Endodermal cell (in vitro differentiated cells): ENCODE measurements around the gene DLX4. TPM values are rescaled to one million over a fixed set of nuclear protein-coding genes. Genes with fewer than 3 reads are reported as not detected.

Experiments used
- DNase-seq: peaks from one replicate; pipeline ENCODE4 v3.0.0-alpha.2; 2017
- H3K27ac ChIP-seq: 2 replicates; pipeline ENCODE4 v1.5.1; 2013; ENCODE audit warnings: mild to moderate bottlenecking, low read depth, low read length, moderate library complexity
- H3K27me3 ChIP-seq: 2 replicates; pipeline ENCODE4 v1.6.1; 2013; ENCODE audit warnings: mild to moderate bottlenecking, low read length, moderate library complexity; ENCODE audit not compliant: insufficient read depth, control insufficient read depth, poor library complexity, severe bottlenecking
- H3K36me3 ChIP-seq: 2 replicates; pipeline ENCODE4 v1.7.0; 2013; ENCODE audit warnings: mild to moderate bottlenecking, low read length, moderate library complexity; ENCODE audit not compliant: control insufficient read depth, insufficient read depth
- H3K4me1 ChIP-seq: one replicate; pipeline ENCODE4 v1.7.0; 2013; ENCODE audit warnings: low read length; ENCODE audit not compliant: control insufficient read depth, insufficient read depth
- H3K4me3 ChIP-seq: 2 replicates; pipeline ENCODE4 v1.5.1; 2013; ENCODE audit warnings: mild to moderate bottlenecking, low read length, moderate library complexity
- H3K9ac ChIP-seq: 2 replicates; pipeline ENCODE4 v1.6.1; 2013; ENCODE audit warnings: mild to moderate bottlenecking, low read length, moderate library complexity; ENCODE audit not compliant: poor library complexity, severe bottlenecking; ENCODE audit errors: extremely low read depth
- H3K9me3 ChIP-seq: 2 replicates; pipeline ENCODE4 v1.6.1; 2013; ENCODE audit warnings: mild to moderate bottlenecking, low read length, moderate library complexity; ENCODE audit not compliant: control insufficient read depth
- H3K27ac Mint-ChIP-seq: 2 replicates; pipeline ENCODE4 v1.8.0; 2020; ENCODE audit warnings: mixed read lengths
- H3K27me3 Mint-ChIP-seq: 2 replicates; pipeline ENCODE4 v1.8.0; 2021; ENCODE audit warnings: mild to moderate bottlenecking, mixed read lengths; ENCODE audit not compliant: insufficient read depth
- H3K36me3 Mint-ChIP-seq: 2 replicates; pipeline ENCODE4 v1.8.0; 2020; ENCODE audit warnings: low read depth, mixed read lengths
- H3K4me1 Mint-ChIP-seq: 2 replicates; pipeline ENCODE4 v1.8.0; 2020; ENCODE audit warnings: mixed read lengths
- H3K4me3 Mint-ChIP-seq: 2 replicates; pipeline ENCODE4 v1.8.0; 2020; ENCODE audit warnings: mild to moderate bottlenecking, moderate library complexity, mixed read lengths
- H3K9me3 Mint-ChIP-seq: 2 replicates; pipeline ENCODE4 v1.8.0; 2020; ENCODE audit warnings: mild to moderate bottlenecking, mixed read lengths
- CTCF ChIP-seq: fragments of 200-600 bp; sonication (generic); conservative IDR thresholded peaks from 2 replicates; pipeline ENCODE4 v1.5.0; 2021; ENCODE audit warnings: antibody characterized with exemption, mild to moderate bottlenecking
- WGBS, 2 experiments: methylation state at CpG; one replicate each; pipeline versions ENCODE4 v1.1.5 to v1.1.7; 2013; ENCODE audit warnings: missing lambda C conversion rate in 2 of 2, mixed read lengths in 1 of 2; ENCODE audit not compliant: insufficient coverage in 1 of 2, insufficient read length in 1 of 2; 5-methylcytosine and 5-hydroxymethylcytosine counted together
- total RNA-seq, 2 donors: library from RNA; stranded (reverse); fragmentation: NEBNext Ultra II Directional in 1 of 2; extraction: Animal tissue kit (Norgen Biotek cat#: 25700) in 1 of 2; gene quantifications; 2 replicates in 1 of 2; 3 replicates in 1 of 2; pipeline ENCODE4 v1.2.1, GENCODE V29; 2021

Gene DLX4
- total RNA-seq, 2 donors from 2014 or later = 1.6 to 2.1 TPM

GRCh38 chr17:49932138-49932723, 36.8 kb upstream of the DLX4 start:
- no peak for TF ChIP-seq CTCF
- Mint-ChIP-seq H3K4me3 (no peak overlapping the region), H3K9me3 (no peaks in the 10 kb centered on the region), H3K4me1 (peaks cover 4% of the 10 kb centered on the region), H3K27me3 (peaks cover 32% of the 10 kb centered on the region), H3K27ac (no peak overlapping the region), H3K36me3 (no peaks in the 10 kb centered on the region)
- H3K27me3 ChIP-seq = no peaks in the 10 kb centered on the region
- 89% methylated on average over 3 to 17 of the region's 17 CpGs for WGBS, 2 experiments
- no peak overlapping the region for H3K4me3 ChIP-seq
- H3K9me3 ChIP-seq = no peaks in the 10 kb centered on the region
- H3K4me1 ChIP-seq = no peaks in the 10 kb centered on the region
- DNase-seq = no peak
- H3K9ac ChIP-seq = no peak overlapping the region
- H3K27ac ChIP-seq = no peak overlapping the region
- H3K36me3 ChIP-seq = no peaks in the 10 kb centered on the region

- H3K4me3 ChIP-seq = no peak overlapping the region
- H3K36me3 ChIP-seq = no peaks in the 10 kb centered on the region
- no peak overlapping the region for H3K27ac ChIP-seq
- 91 to 92% methylated on average over 6 of the region's 6 CpGs for WGBS, 2 experiments
- no peaks in the 10 kb centered on the region for H3K9me3 Mint-ChIP-seq
- H3K27me3 ChIP-seq = no peaks in the 10 kb centered on the region
- no peaks in the 10 kb centered on the region for H3K36me3 Mint-ChIP-seq
- no peak overlapping the region for H3K9ac ChIP-seq
- H3K27me3 Mint-ChIP-seq = peaks cover 31% of the 10 kb centered on the region
- H3K9me3 ChIP-seq = no peaks in the 10 kb centered on the region
- no peak overlapping the region for H3K4me3 Mint-ChIP-seq
- H3K27ac Mint-ChIP-seq = no peak overlapping the region
- peaks cover 4% of the 10 kb centered on the region for H3K4me1 Mint-ChIP-seq
- no peaks in the 10 kb centered on the region for H3K4me1 ChIP-seq
- TF ChIP-seq CTCF = no peak
- DNase-seq = no peak
These were observed 36.1 kb upstream of the DLX4 start for GRCh38 chr17:49932901-49933300.

- H3K27me3 Mint-ChIP-seq = peaks cover 35% of the 10 kb centered on the region
These were observed 33.3 kb upstream of the DLX4 start for GRCh38 chr17:49935526-49936210.

More at GRCh38 chr17:49935526-49936210, 33.3 kb upstream of the DLX4 start:
- Histone ChIP-seq H3K4me3 (no peak overlapping the region), H3K4me1 (no peaks in the 10 kb centered on the region), H3K36me3 (no peaks in the 10 kb centered on the region), H3K9me3 (no peaks in the 10 kb centered on the region), H3K27me3 (no peaks in the 10 kb centered on the region), H3K27ac (no peak overlapping the region), H3K9ac (no peak overlapping the region)
- H3K36me3 Mint-ChIP-seq = no peaks in the 10 kb centered on the region
- no peaks in the 10 kb centered on the region for H3K9me3 Mint-ChIP-seq
- H3K4me3 Mint-ChIP-seq = no peak overlapping the region
- TF ChIP-seq CTCF = no peak
- H3K4me1 Mint-ChIP-seq = peaks cover 4% of the 10 kb centered on the region
- DNase-seq = no peak
- H3K27ac Mint-ChIP-seq = no peak overlapping the region
- 90 to 91% methylated on average over 4 to 15 of the region's 15 CpGs for WGBS, 2 experiments
